ENCODE results near the gene DOCK10.
"Not testable (repeated sequence)": the region's sequence is repeated elsewhere in the genome, so short reads cannot be mapped to it uniquely, and the experiment has no call there.

The DOCK10 gene

DNA sequence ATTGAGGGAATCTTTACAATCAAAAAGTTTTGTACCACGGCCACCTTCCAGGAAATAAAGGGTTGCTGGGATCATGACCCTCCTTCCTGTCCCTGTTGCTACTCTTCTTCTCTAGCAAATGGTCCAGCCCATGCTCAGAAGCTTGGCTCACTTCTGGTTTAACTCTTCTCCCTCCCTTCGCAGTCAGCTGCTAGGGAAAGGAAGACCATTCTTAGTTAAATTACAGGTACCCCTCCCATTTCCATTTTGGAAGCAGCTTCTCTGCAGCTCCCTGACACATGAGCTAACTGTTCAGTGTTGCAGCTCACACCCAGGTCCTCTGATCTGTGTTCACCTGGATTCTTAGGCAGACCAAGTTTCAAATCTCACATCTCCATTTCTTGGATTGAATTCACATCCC lies 100.3 kb downstream of the DOCK10 start:
- no peak for DNase-seq

DNA sequence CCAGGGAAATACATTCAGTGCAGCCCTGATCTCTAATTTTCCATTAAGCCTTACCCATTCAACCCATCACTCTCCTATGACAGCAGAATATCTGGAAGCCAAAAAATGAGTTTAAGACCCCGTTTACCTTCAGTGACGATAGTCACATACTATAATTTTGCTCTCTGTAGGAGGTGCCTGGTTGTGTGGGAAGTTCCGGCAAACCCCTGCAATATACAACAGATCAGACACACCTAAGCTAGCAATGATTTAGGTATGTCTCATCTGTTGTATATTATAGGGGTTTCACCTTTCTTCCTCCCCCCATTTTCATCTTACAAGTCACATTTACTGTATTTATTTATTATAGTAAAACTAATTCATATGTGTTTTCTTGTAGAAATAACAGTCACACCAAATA lies 101.7 kb downstream of the DOCK10 start:
- no peak for DNase-seq

DNA sequence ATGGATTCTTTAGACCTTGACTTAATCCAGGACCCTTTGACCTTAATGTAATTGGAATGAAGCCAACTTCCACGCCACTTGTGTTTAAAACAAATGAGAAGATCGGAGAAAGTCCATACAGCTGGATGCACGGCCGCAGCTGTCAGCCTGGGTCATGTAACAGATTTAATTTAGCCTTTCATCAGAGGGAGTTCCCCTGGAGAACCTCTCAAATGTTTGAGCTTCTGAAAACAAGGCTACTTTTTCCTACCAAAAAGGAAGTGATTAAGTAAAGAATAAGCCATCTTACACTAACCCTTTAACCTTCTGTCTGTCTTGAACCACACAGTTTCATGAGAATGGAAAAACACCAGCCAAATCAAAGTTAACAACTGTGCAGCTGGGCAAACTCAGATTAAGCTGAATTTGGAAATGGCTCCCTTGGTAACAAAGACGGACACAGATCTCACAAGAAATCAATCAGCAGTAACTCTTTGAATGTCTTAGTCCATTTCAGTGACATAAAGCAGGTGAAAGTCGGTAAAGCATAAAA lies 103.6 kb downstream of the DOCK10 start:
- no peak for DNase-seq

DNA sequence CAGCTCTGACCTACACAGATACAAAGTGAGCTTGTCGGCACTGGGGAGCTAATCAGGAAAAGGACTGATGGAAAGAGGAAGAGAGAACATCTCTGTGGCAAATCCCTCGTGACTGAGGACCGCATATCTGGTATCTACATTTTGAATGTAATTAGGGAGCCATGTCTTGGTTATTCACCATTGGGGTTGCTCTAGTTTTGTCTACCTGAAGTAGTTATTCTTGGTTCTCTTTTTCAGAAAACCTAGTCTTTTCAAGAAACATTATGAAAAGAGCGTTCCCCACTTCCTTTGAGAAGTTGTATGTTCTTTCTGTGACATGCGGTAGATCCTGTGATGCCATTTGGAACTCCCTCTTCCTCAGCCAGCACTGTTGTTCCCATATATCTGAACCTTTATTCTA lies 104.4 kb downstream of the DOCK10 start:
- DNase-seq, result peak; percentile 61

DNA sequence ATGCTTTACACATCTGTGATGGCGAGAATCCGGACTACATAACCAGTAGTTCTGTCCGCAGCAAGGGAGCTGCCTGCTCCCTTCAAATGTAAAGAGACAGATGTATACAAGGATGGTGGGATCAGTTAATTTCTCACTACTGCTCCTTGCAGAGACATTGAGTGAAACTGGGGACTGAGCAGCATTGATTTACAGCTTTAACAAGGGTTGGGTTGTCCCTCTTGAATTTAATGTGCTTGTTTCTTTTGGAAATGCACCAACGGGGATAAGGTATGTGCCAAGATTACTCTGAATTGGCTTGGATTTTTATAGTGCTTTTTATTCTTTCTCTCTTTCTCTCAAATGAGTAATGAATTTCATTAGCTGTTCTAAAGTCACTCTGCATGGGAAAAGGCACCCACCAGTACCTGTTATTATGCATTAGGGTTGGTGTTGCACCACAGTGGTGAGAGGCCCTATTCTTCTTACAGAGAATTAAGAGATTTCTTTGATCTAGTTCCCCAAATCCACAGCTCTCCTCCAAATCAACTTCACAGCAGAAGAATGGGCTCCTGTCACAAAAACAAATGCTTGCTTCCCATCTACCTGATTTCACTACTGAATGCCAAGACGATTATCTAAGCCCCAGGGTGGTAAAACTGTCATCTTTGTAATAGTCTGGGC lies 107.6 kb downstream of the DOCK10 start:
- no peak for DNase-seq

DNA sequence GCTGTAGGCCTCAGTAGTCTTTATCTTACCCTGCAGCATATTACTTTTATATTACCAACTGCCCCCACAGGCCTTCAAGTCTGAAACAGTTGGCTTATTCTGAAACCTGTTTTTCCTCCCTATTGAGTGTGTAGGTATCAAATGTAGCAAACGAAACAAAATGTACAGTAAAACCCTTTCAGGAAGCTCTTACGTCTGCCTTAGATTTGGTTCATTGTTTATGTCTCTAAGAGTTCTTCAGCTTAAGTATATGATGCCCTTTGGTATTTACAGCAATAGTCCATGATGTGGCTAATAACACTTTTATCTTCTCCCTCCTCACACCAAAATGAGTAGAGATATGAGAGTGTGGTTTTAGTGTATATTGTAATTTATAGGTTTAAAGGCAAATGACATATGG lies 108.8 kb downstream of the DOCK10 start:
- peak; percentile 57 for DNase-seq

DNA sequence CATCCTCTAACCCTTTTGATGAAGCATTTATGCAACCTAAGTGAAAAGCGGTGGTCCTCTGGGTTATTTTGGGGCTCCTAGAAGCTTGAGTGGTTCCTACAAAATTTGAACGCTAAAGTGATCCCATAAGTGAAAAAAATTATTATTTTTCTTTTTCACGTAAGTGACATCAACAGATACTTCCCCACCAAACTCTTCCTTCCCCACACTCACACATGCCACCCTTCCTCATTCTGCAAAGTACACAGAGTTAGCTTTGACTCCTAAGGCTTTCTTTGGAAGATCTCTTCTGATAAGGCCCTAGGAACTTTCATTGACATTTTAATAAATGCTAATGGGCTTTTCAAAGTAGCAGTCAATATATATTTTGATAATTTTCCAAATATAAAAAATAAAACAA lies 109.7 kb downstream of the DOCK10 start:
- no peak for DNase-seq

DNA sequence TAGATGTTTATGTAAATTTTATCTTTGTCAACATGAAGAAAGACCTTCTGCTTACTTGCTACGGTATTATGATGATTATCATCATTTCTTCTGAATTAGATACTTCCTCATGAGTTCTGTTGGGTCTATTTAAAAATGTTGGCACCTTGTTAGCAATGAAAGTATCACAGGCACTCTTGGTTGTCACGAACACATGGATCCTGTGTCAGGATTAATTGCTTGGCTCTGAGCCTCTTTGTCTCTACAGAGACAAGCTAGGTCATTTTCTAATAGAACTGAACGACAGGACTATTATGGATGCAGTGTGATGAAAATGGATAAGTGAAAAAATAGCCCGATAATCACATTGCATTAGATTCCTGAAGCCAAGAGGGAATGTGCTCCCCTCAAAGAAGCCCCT lies 110.3 kb downstream of the DOCK10 start:
- DNase-seq, result no peak

DNA sequence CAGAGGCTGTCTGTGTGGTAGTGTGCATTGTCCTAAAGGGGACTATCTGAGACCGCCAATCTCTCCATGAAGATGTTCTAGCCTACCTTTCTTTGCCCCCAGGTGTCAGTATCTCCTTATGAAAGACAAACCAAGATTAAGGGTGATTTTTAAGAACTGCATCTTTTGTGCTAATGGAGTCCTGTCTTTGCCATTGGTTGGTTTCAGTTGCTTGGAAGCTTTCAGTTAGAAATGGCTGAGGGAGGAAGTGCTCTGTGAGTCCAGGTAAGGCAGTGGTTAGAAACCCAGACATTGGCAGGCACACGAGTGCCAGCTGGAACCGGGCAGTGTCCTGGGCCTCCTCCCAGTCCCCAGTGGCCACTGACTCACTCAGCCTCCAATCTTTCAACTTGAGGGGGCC lies 111.3 kb downstream of the DOCK10 start:
- peak; percentile 59 for DNase-seq

DNA sequence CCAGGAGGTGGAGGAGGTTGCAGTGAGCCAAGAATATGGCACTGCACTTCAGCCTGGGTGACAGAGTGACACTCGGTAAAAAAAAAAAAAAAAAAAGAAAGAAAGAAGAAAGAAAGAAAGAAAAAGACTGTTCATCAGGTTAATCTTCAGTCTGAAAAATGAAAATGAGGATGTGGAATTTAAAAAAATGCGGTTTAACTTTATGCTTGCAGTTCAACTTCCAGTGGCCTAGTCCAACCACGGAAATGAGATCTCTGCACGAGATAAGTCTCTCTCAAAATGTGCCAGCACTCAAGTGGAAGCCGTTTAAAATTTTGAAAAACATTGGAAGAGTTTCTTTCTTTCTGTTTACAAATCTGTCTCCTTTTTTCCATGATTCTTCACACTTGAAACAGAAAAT lies 112.1 kb downstream of the DOCK10 start:
- DNase-seq, result peak; percentile 87

DNA sequence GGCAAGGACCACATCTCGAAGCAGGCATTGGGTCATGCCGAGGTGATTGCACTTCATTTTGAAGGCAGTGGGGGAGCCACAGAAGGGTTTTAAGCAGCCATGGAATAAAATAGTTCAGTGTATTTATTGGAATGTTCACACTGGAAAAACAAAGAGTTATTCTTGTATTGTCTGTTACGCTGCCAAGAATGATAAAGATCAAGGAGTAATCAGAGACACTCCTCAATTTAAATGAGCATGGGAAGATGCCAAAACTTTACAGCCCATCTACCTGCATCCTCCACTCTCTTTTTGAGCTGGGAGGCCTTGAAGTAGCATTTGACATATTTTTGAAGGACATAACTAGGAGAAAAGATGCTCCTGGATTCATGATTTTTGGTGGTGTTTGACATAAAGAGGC lies 112.8 kb downstream of the DOCK10 start:
- DNase-seq, result no peak

DNA sequence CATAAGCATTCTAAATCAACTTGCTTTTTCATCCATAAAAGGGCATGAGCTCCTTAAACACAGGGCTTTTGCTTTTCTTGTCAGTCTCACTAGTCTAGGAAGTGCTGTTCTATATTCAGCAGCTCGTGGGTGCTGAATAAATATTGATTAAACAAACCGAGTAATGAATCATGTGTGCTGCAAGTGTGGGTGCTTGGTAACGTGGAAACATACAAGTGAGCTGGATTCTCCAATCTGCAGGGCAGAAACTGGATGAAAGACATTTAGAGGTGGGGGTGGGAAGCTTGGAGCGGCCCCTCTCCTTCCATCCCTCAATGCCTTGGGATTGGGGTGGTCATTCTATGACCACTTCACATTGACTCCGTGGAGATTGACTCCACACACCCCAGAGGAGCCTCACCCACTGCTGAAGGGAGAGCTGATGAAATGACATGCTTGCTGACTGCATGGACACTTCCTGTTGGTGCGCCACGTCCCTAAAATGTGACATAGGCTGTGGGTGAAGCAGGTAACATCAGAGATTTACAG lies 114.6 kb downstream of the DOCK10 start:
- peak; percentile 54 for DNase-seq

DNA sequence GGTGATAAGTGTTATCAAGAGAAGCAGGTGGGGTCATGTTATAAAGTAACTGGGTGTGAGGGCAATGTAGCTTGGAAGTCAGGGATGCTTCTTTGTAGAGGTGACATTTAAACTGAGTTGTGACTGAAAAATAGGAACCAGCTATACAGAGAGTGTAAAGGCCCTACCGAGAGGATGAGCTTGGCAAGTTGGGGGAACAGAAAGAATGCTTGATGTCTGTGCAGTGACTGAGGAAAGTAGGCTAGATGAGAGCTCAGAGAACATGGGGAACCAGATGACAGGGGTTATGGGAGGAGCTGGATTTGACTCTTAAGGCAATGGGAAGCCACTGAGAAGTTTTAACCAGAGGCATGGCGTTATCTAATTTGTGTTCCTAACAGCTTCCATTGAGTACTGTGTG lies 115.3 kb downstream of the DOCK10 start:
- DNase-seq, result no peak

DNA sequence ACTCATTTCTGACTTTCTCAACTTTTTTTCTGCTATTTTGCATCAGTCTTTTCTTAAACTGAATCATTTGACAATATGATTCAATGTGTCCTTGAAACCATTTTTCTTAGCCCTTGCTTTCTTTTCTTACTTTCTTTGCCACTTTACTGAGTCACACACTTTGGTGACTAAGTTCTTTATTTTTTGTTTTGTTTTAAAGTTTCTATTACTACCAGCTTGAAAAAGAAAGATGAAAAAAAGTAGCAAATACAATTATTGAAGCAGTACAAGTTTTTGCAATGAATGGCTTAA lies 116.5 kb downstream of the DOCK10 start:
- no peak for DNase-seq

DNA sequence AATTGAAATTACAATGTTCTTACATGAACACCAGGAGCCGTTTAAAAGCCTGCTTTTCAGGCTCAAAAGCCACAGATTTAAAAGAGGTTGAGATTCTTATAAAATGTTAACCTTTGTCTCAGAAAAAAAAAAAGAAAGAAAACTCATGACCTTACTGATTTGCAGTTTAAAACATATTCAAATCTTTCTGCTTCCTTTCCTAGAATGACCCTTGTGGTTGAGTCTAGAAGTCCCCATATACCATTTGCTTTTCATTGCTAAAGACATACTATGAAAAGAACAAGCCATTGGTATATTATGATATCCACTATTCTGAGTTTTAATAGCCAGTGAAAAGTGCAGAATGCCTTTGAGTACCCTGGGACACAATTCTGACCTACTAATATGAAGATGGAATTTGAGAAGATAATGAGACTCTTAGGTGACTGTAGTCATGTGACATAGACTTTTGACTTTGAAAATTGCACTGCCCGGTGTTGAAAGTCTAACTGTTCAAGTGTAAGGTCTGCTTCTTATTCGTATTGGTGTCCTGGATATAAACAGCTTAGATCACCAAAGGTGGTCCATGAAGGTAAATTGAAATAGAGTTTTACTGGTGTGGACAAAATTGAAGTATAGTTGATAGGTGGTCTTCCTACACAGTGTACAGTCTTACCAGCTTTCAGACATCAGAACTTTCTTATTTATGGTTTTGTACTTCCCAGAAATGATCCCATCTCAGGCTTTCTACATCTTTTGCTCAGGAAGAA lies 117.0 kb downstream of the DOCK10 start:
- DNase-seq, result no peak

DNA sequence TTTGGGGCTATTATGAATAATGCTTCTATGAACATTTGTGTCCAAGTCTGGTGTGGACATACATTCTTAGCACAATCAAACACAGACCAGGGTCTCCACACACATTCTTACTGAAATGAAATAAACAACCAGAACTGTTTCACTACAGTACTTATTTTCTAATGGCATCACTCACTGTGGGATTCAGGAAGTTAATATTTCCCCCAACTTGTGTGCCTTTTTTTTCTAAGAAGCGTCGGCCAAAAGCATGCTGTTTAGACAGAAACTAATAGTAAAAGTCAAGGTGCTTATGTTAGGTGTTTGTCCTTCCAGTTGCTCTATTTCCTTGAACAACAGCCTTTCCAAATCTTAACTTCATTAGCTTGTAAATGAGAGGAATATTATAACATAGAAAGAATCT lies 117.6 kb downstream of the DOCK10 start:
- no peak for DNase-seq

DNA sequence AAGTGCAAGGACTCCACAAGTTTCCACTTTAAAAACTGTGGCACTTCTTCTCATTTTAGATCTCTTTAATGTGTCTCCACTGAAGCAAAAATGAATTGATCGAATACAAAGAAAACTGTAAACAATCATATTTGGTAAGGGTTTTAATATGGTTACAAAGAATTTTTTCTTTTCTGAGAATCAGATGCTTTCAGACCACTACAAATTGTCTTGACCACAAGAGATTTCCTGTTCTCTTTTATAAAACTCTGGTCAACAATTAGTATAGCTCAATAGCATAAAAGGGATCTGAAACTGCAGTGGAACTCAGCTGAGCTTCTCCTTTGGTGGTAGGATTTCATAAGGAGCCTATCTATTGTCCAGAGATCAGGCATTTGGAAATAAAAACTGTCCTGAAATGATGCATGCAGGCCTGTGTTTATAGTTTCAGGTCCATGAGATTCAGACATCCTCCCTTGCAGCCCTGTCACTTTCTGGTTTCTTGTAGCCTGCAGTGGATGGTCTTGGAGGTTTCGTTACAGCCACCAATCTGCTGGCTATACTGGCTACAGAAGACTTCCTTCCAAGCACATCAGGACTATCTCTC lies 120.0 kb downstream of the DOCK10 start:
- peak; percentile 61 for DNase-seq

DNA sequence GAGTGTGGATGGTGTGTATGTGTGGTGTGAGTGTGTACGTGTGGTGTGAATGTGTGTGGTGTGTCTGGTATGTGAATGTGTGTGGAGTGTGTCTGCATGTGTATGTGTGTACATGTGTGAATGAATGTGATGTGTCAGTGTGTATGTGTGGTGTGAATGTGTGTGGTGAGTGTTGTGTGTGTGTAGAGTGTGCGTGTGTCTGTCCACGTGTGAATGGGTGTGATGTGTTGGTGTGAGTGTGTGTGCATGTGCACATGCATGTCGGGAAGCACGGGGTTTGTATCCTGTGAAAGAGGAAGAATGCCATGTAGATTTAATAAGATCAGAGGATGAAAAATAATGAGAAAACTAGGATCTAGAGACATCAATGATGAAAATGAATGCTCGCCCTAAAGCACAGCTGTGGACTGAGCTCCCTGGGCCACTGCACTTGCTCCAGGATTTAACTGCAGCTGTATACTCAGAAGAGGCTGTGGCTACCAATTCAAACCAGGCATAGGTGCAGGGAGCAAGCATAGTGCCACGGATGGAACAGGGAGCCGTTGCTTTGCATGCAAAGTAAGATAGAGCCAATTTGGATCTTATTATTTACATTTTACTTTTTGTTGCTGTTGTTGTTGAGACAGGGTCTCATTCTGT lies 122.7 kb downstream of the DOCK10 start:
- no peak for DNase-seq

DNA sequence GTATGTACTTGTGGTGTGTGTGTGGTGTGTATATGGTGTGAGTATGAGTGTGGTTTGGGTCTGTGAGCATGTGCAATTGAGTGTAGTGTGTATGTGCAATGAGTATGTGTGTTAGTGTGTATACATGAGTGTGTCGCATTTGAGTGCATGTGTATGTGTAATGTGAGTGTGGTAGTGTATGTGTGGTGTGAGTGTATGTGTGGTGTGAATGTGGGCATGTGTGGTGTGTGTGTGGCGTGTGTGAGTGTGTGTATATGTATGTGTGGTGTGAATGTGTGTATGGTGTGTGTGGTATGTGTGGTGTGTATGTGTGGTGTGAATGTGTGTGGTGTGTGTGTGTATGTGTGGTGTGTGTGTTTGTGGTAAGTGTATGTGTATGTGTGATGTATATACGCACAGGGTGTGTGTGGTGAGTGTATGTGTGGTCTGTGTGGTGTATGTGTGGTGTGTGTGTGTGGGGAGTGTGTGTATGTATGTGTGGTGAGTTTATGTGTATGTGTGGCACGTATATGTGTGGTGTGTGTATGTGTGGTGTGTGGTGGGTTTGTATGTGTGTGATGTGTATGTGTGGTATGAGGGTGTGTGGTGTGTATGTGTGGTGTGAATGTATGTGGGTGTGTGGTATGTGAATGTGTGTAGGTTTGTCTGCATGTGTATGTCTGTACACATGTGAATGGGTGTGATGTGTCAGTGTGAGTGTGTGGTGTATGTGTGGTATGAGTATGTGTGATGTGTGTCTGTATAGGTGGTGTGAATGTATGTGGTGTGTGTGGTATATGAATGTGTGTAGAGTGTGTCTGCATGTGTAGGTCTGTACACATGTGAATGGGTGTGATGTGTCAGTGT lies 123.4 kb downstream of the DOCK10 start:
- DNase-seq, result no peak

DNA sequence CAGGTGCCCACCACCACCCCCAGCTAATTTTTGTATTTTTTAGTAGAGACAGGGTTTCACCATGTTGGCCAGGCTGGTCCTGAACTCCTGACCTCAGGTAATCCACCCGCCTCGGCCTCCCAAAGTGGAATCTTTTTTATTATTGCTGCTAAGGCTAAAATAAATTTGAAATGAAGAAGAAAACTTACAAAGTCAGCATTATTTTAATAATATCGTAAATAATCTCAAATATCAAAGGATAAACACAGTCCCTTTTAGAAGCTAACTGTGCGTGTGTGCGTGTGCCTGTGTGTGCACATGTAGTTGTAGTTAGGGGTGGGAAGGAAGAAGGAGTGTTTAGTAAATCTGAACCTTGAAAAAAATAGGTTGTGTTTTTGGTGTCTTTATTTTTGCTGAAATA lies 125.0 kb downstream of the DOCK10 start:
- not testable (repeated sequence) for DNase-seq

DNA sequence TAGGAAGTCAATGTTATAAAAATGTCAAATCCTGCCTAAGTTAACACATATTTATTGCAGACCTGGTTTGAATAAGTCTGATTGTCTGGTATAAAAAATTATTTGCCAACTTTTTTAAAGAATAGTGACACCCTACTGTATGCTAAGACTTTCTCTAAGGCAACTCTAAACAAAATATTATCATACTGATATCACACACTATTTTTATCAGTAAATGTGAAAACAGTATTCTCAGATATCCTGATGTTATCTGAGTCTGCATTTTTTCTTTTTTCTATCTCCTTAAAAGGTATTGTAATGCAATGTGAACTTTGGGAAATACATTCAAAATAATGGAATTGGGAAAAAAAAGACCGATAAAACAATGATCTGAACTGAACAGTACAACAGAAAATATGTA lies 127.1 kb downstream of the DOCK10 start:
- no peak for DNase-seq

DNA sequence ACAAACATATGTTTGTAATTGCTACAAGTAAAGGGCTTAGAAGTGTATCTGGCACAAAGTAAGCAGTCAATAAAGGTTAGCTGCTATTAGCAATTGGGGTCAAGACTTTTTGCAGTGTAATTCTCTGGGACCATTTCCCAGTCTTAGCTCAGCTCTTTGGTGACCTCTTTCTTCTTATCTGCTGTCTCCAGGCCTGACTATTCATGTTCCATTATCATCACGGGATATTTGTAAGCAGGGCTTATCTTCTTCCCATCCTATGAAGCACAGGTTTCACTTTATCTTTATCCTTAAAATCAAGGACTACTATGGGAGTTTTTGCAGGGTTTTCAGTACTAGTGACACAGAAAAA lies 131.7 kb downstream of the DOCK10 start:
- DNase-seq, result peak; percentile 50
